ENCODE results near the gene NPAS1.

Gene NPAS1

GRCh38 chr19:47020132-47020805 is 632 bp downstream of the NPAS1 start:
- no peak for DNase-seq (ENCODE audit: low spot score)

GRCh38 chr19:47020992-47021496 is 1.4 kb downstream of the NPAS1 start:
- no peak for DNase-seq (ENCODE audit: low spot score)

- DNase-seq (ENCODE audit: low spot score): no peak
Measured at GRCh38 chr19:47021536-47022139, 2.0 kb downstream of the NPAS1 start.

- DNase-seq (ENCODE audit: low spot score): no peak
Measured at GRCh38 chr19:47022140-47022536, 2.5 kb downstream of the NPAS1 start.

- no peak for DNase-seq (ENCODE audit: low spot score)
Measured at GRCh38 chr19:47022541-47023447, 3.2 kb downstream of the NPAS1 start.

- no peak for DNase-seq (ENCODE audit: low spot score)
Measured at GRCh38 chr19:47023448-47023794, 3.8 kb downstream of the NPAS1 start.

- DNase-seq (ENCODE audit: low spot score): no peak
Measured at GRCh38 chr19:47024502-47024901, 4.9 kb downstream of the NPAS1 start.

GRCh38 chr19:47026156-47026555 is 6.5 kb downstream of the NPAS1 start:
- no peak for DNase-seq (ENCODE audit: low spot score)

GRCh38 chr19:47026889-47027288 is 7.3 kb downstream of the NPAS1 start:
- DNase-seq (ENCODE audit: low spot score): no peak

GRCh38 chr19:47027586-47028088 is 8.0 kb downstream of the NPAS1 start:
- DNase-seq (ENCODE audit: low spot score): no peak

- DNase-seq (ENCODE audit: low spot score): no peak
Measured at GRCh38 chr19:47028195-47028601, 8.6 kb downstream of the NPAS1 start.

GRCh38 chr19:47032171-47032811 is 12.7 kb downstream of the NPAS1 start:
- no peak for DNase-seq (ENCODE audit: low spot score)

GRCh38 chr19:47035127-47036096 is 15.8 kb downstream of the NPAS1 start:
- DNase-seq (ENCODE audit: low spot score): peak; percentile 88

GRCh38 chr19:47036097-47036651 is 16.5 kb downstream of the NPAS1 start:
- DNase-seq (ENCODE audit: low spot score): peak; percentile 57

GRCh38 chr19:47037766-47038165 is 18.1 kb downstream of the NPAS1 start:
- no peak for DNase-seq (ENCODE audit: low spot score)

GRCh38 chr19:47039239-47039874 is 19.7 kb downstream of the NPAS1 start:
- no peak for DNase-seq (ENCODE audit: low spot score)

GRCh38 chr19:47040869-47041268 is 21.2 kb downstream of the NPAS1 start:
- no peak for DNase-seq (ENCODE audit: low spot score)

- DNase-seq (ENCODE audit: low spot score): no peak
Measured at GRCh38 chr19:47044946-47045866, 25.6 kb downstream of the NPAS1 start.

- no peak for DNase-seq (ENCODE audit: low spot score)
Measured at GRCh38 chr19:47045867-47046470, 26.3 kb downstream of the NPAS1 start.
